Femur (tissue), 1 donor: Measurements from ENCODE around the gene SLC22A23.

Experiments
- DNase-seq: peaks from one replicate; pipeline ENCODE4 v3.0.0-alpha.2; 2017

SLC22A23 gene

DNA sequence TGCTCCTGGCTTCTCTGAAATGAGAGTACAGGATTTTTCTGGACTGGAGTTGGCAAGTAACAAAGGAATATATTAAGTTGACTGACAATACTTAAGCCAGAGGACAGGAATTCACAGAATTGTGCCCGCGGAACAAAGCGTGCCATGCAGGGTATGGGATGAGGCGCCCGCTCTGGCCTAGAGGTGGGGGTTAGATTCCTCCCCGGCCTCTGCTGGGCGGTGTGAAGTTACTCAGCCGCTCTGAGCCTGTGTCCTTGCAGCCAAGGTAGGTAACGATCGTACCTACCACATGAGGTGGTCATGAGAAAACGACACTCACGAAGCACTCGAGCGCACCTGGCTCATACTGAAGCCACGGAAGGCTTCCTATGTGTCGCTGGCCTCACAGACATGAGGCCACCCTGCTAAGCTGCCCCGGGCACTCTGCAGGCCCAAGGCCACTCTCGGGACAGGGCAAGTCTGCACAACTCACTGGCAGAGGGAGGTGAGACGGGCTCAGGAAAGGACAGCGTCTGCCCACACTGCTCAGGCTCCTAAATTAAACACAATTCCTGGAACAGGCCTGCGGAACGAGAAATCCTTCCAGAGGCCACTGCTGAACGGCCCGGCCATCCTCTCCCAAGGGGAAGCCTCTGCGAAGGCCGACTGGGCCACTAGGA lies 127.3 kb downstream of the SLC22A23 start:
- no peak for DNase-seq

DNA sequence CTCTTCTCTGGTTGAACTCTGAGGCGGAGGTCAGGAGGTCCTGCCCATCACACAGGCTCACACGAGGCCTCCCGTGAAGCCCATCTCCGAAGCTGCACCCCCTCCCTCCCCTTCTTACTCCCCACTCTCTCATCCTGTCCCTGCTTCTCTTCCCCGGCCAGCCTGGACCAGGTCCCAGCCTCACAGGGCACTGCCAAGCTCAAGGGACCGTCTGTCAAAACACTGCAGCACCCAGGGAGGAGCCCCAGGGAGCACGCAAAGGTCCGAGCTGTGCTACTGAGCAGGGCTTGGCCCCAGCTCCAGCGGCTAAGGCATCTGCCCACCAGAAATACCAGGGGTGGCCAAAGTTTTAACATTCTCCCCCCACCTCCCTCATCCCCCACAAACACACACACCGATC lies 128.1 kb downstream of the SLC22A23 start:
- DNase-seq, result no peak

DNA sequence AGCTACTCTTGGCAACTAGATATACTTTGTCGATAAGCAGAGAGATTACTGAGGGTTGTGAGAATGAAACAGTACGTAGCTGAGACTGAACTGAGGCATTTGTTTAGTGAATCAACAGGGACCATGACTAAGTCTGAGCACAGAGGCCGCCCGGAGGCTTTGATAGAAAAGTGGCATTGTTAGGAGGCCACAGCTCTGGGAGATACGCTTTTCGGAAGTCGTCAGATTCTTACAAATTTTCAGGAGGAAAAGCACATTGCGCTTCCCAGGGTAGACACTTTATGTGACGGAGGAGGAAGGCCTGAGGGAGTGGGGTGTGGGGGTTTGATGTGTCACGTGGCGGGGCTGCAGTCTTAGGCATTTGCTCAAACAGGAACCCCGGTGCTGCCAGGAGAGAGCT lies 128.7 kb downstream of the SLC22A23 start:
- DNase-seq, result no peak

DNA sequence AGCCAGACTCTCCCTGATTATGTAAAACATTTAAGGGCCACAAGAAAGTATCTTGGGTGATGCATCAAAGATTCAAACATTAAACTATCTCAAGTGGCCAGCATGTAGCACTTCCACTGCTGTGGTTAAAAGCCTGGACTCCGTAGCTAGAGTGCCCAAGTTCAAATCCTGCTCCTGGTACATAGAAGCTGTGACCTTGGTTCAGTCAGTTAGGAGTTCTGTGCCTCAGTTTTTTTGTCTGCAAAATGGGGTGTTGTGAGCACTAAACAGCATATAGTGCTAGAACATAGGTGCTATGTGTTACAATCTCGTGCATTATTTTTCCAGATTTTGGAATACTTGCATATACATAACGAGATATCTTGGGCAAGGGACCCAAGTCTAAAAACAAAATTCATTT lies 129.4 kb downstream of the SLC22A23 start:
- no peak for DNase-seq

DNA sequence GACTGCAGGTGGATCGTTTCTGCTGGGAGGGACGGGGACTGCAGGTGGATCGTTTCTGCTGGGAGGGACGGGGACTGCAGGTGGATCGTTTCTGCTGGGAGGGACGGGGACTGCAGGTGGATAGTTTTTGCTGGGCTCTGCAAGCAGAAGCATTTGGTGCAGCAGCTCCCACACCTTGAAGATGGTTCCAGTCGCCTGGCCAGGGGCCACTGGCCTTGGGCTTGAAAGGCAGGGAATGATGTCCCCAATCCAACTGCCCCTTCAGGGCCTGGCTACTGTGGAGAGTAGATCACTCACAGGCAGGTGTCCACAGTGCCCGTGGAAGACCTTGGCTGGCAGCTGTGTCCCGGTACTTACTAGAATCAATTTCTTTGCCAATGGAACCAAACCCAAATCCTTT lies 129.9 kb downstream of the SLC22A23 start:
- no peak for DNase-seq

DNA sequence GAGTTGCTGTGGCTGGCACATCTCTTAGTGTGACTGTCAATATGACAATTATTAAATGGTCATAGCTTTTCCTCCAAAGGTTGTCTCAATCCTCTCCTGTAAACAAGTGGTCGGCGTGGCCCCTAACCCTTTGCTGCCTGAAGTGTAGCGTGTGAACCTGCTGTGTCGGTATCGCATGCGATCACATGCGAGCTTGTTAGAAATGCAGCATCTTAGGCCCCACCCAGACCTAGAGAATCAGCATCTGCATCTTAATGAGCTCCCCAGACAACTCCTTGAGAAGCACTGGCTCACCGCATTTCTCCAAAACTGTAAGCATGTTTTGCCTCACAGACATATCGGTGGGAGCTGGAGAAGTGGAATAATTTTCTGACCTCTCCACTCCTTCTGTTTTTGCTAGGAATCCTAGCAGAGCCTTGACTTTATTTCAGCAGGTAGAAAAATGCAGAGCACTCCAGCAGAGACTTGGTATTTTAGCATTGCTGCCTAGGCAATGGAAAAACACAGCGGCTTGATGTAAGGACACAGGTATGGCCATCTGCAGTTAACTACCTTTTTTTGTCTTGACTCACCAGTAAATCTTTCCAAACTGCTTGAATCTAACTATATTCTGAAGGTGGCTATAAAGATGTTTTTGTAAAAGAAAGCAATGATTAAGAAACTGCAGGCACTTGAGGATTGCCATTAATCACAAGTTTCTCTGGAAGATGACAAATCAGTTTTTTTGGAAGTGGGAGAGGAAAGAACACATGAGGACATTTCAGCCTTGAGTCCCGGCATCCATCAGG lies 130.5 kb downstream of the SLC22A23 start:
- DNase-seq, result no peak

DNA sequence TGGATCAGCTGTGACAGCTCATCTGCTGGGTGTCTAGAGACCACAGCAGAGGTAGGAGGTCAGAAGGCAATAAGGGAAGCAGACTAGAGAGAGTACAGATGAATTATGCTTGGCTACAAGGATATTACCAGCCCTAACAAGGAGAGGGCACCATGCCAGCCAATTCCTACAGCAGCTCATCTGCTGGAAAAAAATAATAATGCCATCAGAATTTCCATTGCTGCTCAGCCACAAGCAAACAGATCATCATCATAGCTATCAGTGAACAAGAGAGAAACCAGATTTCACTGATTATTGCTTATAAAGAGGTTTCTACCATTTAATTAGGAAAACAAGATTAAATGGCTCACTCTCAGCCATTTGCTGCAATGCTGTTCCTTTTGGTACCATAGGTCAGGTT lies 131.6 kb downstream of the SLC22A23 start:
- DNase-seq, result peak; percentile 62

DNA sequence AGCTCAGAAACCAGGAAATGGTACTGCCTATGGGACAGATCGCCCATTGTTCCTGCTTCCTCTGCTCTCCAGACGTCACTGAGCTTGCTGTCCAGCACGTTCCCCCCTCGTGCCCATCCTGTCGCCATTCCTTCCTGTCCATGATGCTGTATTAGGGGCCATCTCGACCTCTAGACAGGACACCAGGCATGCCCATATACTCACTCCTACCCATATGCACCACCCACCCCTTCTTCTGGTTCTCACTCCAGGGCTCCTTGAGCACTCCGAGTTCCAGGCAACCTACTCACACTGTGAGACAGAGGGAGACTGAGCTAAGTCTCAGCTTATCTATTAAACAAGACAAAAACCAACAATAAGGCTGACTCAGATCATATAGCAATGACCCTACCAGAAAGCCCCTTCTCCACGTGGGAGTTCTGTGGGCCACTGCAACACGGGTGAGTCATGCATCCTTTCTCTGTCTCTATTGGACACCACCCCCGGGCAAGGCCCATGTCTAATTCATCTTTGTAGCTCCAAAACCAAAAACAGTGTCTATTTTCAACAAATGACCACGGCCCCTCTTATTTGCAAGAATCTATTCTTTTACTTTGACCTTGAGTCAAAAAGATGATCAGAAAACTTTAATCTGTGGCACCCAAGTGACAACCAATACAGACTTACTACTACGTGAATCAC lies 132.4 kb downstream of the SLC22A23 start:
- DNase-seq, result peak; percentile 64

DNA sequence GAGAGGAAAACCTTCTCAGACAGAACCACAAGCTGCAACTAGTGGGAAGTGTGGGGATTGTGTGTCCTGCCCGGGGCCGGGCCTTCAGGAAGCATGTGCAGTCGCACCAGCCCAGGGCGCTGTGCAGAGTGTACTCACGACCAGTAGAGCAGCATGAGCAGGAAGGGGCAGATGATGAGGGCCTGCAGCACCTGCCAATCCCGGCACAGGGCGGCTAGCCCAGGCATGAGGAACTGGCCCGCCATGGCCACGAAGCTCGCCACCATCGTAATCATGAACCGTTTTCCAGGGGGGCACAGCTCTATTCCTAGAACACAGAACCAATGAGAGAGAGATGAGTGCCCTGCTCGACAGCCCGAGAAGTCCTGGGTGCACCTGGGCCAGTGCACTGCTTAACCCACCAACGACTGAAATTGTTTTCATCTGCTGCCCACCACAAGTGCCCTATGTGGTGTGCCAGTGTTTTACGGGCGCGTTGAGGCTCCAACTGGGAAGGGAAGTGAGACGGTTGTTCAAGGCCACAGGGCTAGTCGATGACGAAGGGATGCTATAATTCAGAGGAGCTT lies 133.1 kb downstream of the SLC22A23 start:
- no peak for DNase-seq

DNA sequence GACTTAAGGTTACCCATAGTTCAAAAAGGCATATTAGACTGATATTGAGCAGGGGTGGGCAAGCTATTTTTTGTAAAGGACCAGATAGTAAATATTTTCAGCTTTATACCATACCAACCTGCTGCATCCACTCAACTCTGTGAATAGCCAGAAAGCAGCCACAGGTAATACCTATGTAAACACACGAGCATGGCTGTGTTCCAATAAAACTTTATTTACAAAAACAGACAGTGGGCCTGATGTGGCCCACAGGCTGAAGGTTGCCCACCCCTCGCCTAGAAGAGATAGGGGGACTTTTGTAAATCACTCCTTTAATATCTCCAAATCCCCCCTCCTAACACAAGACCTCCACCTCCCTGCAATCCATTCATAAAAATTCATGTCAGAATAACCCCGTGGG lies 133.7 kb downstream of the SLC22A23 start:
- no peak for DNase-seq

DNA sequence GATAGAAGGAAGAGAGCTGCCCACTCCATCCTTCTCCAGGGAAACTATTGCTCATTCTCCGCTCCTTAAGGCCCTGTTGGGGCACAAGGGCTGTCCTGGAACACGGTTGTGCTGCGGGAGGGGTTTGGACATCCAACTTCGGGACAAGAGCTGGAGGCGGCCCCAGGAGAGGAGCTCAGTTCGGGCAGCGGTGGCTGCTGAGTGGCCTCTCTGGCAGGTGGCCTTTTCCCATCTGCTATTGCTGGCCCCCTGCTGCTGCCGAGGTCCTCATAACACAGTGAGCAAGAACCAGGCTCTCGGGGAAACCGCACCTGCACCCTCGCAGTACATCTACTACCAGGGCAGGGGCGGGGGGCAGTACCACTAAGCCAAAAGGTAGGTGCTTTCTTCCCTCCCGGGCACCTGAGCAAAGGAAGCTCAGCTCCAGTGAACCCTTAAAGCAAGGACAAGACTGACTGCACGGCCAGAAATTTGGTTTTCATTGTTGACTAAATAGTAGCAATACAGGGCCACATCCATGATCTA lies 134.4 kb downstream of the SLC22A23 start:
- DNase-seq, result no peak

DNA sequence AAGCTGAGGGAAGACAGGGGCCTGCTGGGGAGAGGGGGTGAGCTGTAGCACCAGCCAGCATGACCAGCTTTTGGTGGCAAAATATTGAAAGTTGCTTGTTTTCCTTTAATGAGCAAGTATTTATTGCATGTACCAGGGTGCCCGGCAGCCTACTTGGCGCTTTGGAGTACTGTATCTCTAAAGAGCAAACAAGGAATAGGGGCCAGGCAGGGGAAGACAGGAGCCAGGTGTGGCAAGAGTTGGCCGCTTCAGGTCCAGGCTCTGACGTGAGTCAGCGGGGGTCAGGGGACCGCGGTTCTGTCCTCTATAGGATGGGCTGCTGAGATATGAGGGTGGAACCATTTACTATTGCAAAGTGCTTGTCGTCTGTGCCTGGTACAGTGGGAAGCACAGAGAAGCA lies 135.0 kb downstream of the SLC22A23 start:
- no peak for DNase-seq

DNA sequence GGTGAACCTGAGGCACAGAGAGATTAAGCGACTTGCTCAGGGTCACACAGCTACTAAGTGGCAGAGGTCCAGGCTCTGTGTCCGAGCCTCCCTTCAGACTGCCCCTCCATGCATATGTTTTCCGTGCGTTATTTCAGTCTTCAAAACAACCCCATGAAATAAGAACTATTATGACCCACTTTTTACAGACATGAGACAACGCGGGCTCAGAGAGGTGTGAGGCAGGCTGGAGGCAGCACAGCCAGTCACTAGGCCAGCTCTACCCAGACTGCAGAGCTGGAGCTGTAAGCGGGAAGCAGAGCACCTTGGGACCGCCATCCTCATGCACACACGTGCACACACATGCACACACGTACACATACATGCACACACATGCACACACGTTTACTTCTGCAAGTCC lies 135.8 kb downstream of the SLC22A23 start:
- no peak for DNase-seq

DNA sequence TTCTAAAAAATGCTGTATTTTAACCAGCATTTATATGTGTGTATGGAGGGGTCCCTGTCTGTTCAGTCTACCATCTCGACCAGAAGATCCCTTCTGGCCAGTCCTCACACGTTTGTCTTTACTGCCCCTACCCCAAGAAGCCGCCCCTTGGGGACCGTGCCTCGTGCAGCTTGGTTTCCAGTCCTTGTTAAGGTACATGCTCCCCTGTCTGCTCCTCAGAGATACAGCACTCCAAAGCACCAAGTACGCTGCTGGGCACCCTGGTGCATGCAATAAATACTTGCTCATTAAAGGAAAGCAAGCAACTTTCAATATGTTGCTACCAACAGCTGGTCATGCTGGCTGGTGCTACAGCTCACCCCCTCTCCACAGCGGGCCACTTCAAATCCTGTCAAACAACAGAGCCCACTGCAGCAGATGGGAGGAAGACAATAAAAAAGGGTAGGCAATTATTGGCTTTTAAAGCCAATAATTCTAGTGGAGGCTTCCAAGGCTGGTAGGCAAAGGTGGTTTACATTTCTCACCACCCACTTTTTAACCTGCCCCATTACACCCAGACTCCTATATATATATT lies 136.5 kb downstream of the SLC22A23 start:
- no peak for DNase-seq

DNA sequence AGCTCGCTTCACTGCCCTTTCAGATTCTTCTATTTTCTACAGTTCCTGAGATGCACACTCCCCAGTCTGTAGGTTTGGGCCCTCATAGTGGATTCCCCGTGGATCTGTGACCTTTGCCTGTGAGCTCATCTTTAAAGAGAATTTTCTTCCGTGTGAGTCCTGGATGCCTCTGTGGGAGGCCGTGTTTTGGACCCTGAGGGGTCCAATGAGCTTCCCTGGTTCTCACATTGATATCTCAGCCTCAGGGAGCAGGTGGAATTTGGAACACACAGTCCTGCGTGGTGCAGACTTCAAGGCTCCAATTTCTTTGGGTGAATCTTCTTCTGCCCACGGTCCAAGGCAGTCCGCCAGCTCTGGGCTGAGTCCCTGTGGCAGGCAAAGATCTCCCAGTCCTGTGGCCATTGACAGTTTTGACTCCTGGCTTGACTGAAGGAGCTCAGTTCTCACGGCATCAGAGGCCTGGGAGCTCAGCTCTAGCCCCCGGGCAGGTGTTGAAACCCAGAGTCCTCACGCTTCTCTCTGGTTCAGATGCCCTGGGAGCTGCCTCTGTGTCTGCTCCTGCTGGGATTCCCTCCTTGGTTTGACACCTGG lies 137.1 kb downstream of the SLC22A23 start:
- DNase-seq, result no peak

DNA sequence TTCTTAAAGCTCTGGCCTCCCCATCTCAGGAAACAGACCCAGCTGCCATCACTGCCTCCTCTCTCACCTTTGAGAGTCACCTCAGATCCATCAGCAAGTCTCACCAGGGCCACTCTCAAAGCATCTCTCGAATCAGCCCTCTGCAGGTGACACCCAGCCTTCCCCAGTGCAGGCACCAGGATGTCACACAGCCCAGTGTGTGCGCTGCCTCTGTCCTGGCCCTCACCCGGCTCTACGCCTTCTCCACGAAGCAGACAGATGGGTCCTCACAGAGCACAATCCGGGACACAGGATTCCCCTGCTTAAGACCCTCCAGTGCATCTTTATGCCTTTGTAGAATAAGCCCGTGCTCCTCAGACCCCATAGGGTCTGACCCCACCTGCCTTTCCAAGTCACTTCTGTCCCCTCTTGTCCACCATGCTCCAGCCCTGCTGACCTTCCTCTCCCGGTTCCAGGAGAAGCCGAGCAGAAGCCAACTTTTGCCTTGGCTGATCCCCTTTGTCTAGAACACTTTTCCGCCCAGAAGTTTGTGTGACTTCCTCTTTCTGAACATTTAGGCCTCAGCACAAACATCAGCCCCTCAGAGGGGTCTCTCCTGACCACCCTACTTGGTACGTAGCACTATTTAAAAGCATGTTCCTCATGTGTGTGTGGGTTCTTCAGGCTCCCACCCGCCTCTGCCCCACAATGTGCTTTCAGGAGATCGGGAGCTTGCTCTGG lies 137.9 kb downstream of the SLC22A23 start:
- no peak for DNase-seq

DNA sequence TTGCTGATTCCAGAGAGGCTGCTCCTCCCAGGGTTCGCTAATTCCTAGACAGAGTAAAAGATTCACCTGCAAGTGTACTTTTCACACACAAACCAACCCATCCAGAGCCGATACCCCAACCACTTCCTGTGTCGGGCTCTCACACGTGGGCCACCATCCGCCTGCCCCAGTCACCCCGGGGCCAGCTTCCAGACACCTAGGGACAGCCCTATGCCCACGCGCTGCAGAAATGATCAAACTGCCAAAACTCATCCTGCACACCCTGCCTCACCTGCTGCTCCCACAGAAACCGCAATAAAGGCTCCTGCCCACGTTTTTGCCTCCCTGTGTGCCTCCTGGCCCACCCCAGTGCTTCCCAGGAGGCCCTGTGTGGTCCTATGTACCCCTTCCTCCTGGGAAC lies 138.6 kb downstream of the SLC22A23 start:
- DNase-seq, result no peak

DNA sequence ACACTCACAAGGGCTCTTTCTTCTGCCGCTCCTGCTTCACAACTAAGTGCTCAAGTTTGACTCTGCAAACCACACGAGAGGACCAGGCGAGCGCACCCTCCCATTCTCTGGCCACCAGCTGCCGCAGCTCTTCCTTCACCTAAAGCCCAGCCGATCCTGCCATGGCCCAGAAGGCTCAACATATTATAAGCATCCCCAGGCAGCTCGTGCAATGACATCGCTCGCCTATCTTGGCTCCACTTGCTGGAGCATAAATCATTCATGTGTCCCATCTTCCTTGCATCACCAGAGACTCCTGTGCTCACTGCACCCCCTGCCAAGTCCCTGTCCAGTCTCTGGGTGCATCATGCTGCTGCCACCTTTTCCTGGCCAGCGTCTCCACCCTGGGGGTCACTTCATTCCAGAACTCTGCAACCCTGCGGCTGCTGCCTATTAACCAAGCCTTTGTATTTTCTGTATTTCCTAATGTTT lies 139.1 kb downstream of the SLC22A23 start:
- no peak for DNase-seq

DNA sequence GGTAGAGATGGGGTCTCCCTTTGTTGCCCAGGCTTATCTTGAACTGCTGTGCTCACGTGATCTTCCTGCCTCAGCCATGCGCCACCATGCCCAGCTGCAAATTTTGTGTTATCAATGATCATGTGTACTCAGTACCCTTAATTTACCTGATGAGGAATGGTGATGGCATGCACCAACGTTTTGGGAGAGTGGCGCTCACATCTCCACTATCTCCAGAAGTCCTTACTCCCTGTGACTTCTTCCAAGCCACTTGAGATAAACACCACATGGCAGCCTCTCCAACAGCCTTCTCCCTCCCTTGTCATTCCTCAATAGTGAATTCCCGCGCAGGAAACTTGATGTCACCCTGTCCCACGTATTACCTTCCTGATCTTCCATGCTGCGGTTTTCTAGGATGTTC lies 140.0 kb downstream of the SLC22A23 start:
- DNase-seq, result no peak

DNA sequence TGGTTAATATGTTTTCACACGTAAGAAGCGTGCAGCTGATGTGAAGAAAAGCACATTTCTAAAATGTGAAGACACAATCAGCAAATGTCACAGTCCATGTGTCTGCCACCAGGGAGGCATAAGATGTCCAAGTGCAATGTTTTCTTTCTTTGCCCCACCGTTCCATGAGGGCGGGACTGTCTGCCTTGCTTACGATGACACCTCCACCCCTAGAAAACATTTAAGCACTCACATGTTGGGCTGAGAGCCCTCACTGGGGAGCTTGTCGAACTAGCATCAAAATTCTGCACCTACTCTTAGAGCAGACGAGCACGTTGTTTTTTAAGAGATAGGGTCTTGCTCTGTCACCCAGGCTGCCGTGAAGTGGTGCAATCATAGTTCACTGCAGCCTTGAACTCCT lies 140.5 kb downstream of the SLC22A23 start:
- DNase-seq, result no peak

DNA sequence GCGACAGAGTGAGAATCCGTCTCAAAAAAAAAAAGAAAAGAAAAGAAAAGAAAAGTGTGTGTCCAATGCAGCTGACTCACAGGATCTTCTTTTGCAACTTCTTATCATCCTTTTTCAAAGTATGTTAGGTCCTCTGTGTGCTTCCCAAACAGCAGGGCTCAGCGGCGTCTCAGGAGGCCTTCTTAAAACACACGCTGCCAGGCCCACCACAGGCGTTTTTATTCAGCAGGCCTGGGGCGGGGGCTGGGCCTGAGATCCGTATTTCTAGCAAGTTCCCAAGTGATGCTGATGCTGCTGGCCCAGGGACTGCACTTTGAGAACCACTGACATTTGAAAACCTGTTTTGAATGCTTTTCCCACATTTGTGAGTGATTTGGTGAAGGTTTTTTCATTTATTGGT lies 141.0 kb downstream of the SLC22A23 start:
- DNase-seq, result no peak
